ENCODE measurements around the gene TNXB. TPM values are rescaled to one million over a fixed set of nuclear protein-coding genes. Genes with fewer than 3 reads are reported as not detected.

TNXB gene
- total and polyA plus RNA-seq, 7 donors: 7.0 to 26.1 (median 14.5) TPM

- DNase-seq (peak in 1 of 2 donors; percentile 29), ATAC-seq (no peak)
- no peak for TF ChIP-seq CTCF (IDR thresholded peaks at IDR 0.05)
- Histone ChIP-seq H3K4me1 (no peaks in the 10 kb centered on the region), H3K4me3 (no peak overlapping the region), H3K9me3 (no peaks in the 10 kb centered on the region), H3K27ac (no peak overlapping the region), H3K36me3 (ENCODE audit: insufficient read depth in 1 of 2, low read depth in 1 of 2) (no peaks in the 10 kb centered on the region), H3K27me3 (ENCODE audit: insufficient read depth in 3 of 3, low read length in 2 of 3) (peaks cover 0 to 6% (median 4%) of the 10 kb centered on the region in 3 donors)
- intact Hi-C loops (cut with DNase I): no loop called here
- 80 to 87% (median 81%) methylated on average over 7 of the region's 7 CpGs for WGBS, 3 donors
Observed at GRCh38 chr6:32079566-32080290, 29.4 kb downstream of the TNXB start.

- ATAC-seq (peak; percentile 25 to 66 (median 53)), DNase-seq (peak; percentile 76 to 86)
- H3K9me3 ChIP-seq: no peaks in the 10 kb centered on the region
- no peak overlapping the region for H3K27ac ChIP-seq
- TF ChIP-seq CTCF (IDR thresholded peaks at IDR 0.05): no peak
- no peaks in the 10 kb centered on the region for H3K4me1 ChIP-seq
- H3K4me3 ChIP-seq: no peak overlapping the region
- intact Hi-C loops (cut with DNase I): no loop called here
- 20 to 31% (median 23%) methylated on average over 12 of the region's 12 CpGs for WGBS, 3 donors
- H3K36me3 ChIP-seq (ENCODE audit: insufficient read depth in 1 of 2, low read depth in 1 of 2): no peaks in the 10 kb centered on the region
- H3K27me3 ChIP-seq (ENCODE audit: insufficient read depth in 3 of 3, low read length in 2 of 3): peaks cover 0 to 2% (median 0%) of the 10 kb centered on the region in 3 donors
Observed at GRCh38 chr6:32076321-32076809, 32.8 kb downstream of the TNXB start.

GRCh38 chr6:32075781-32076180, 33.4 kb downstream of the TNXB start:
- DNase-seq: peak; percentile 9 to 27

GRCh38 chr6:32074996-32075532, 34.1 kb downstream of the TNXB start:
- ATAC-seq (no peak), DNase-seq (peak in 1 of 2 donors; percentile 31)
- 79 to 81% (median 80%) methylated on average over 8 of the region's 8 CpGs for WGBS, 3 donors
- no peaks in the 10 kb centered on the region for H3K4me1 ChIP-seq
- no peaks in the 10 kb centered on the region for H3K27me3 ChIP-seq (ENCODE audit: insufficient read depth in 3 of 3, low read length in 2 of 3)
- H3K4me3 ChIP-seq: no peak overlapping the region
- no peaks in the 10 kb centered on the region for H3K36me3 ChIP-seq (ENCODE audit: insufficient read depth in 1 of 2, low read depth in 1 of 2)
- intact Hi-C loops (cut with DNase I): no loop called here
- no peak overlapping the region for H3K27ac ChIP-seq
- no peaks in the 10 kb centered on the region for H3K9me3 ChIP-seq
- TF ChIP-seq CTCF (IDR thresholded peaks at IDR 0.05): no peak

More at GRCh38 chr6:32075781-32076180, 33.4 kb downstream of the TNXB start:
- no peaks in the 10 kb centered on the region for H3K36me3 ChIP-seq (ENCODE audit: insufficient read depth in 1 of 2, low read depth in 1 of 2)
- H3K4me1 ChIP-seq: no peaks in the 10 kb centered on the region
- 43 to 61% (median 50%) methylated on average over 3 of the region's 3 CpGs for WGBS, 3 donors
- no peak for ATAC-seq
- H3K9me3 ChIP-seq: no peaks in the 10 kb centered on the region
- no peak overlapping the region for H3K4me3 ChIP-seq
- no peak overlapping the region for H3K27ac ChIP-seq
- intact Hi-C loops (cut with DNase I): no loop called here
- no peaks in the 10 kb centered on the region for H3K27me3 ChIP-seq (ENCODE audit: insufficient read depth in 3 of 3, low read length in 2 of 3)
- TF ChIP-seq CTCF (IDR thresholded peaks at IDR 0.05): no peak
